Measurements from ENCODE around the gene OSR1. TPM values are rescaled to one million over a fixed set of nuclear protein-coding genes. Genes with fewer than 3 reads are reported as not detected.
"Not testable (repeated sequence)": the region's sequence is repeated elsewhere in the genome, so short reads cannot be mapped to it uniquely, and the experiment has no call there.

OSR1 gene
- total RNA-seq, 1 donor from 2014 or later: 2.5 TPM

GRCh38 chr2:19337202-19337601 is 21.2 kb downstream of the OSR1 start:
- no peak for DNase-seq (ENCODE audit: low read depth)

- no peak for DNase-seq (ENCODE audit: low read depth)
Measured at GRCh38 chr2:19336781-19337180, 21.6 kb downstream of the OSR1 start.

DNA sequence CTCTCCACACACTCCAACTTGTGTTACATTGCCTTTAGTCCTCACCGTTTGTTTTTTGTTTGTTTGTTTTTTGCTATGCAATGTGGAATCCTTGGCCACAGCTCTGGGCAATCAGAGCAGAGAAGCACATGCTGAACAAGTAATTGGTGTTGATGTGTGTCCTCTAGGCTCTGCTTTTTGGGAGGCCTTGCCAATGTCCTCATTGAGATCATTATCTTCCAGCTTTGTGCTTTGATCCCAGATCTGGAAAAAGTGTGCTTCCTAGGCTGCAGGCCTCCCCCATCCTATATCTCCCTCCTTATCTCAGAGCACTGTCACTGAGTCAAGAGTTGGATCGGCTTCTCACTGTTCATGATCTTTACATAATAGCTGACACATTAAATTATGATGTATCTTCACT is 25.9 kb downstream of the OSR1 start:
- no peak for DNase-seq (ENCODE audit: low read depth)

- DNase-seq (ENCODE audit: low read depth): no peak
Measured at GRCh38 chr2:19331450-19331849, 27.0 kb downstream of the OSR1 start.

- no peak for DNase-seq (ENCODE audit: low read depth)
Measured at GRCh38 chr2:19330436-19330835, 28.0 kb downstream of the OSR1 start.

DNA sequence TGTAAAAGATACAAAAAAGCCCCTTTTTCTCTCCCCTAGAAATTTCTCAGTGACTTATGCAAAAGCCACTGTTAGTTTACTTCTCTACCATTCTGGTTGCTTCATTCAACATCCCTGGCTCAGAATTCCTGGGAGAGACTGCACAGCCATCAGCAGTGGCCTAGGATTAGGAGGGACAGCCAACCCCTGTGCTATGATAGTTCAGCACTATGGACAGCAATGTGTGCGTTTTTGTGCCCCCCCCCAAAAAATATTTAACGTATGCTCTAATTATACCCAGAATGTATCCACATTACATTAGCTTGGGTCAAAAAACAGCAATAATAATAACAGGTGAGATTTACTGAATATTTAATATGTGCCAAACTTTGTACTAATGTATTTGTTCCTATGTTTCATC is 29.0 kb downstream of the OSR1 start:
- no peak for DNase-seq (ENCODE audit: low read depth)

DNA sequence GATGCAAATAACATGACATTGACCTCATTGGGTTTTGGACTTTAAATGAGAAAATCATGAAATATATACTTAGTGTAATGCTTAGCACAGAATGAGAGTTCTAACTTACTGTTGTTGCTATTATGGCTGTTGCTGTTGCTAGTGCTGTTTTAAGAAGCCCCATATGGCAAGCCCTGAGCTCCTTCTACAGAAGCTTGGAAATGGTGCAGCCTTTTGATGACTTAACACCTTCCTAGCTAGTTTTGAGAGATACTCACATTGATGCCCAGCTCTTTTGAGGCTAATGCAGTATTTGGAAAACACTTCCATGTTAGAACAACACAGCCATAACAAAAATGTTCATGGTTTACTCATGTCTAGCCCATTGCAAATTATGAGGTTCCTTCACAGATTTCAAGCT is 30.9 kb downstream of the OSR1 start:
- no peak for DNase-seq (ENCODE audit: low read depth)

DNA sequence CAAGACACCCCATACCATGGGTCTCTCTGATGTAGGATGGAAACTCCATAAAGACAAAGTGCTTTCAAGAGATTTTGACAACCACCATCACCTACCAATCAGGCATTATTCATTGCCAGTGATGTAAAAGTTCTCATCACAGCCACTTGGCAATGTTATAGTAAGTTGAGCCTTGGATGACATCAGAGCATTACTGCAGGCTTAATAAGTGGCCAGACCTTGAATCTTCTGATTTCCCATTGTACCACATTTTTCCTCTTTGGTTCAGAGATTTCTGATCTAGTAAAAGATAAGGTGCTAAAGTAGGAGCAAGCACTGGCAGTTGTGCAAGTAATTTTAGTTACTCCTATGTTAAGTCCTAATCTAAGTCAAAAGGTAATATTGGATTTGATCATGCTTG is 36.5 kb downstream of the OSR1 start:
- DNase-seq (ENCODE audit: low read depth): no peak

- DNase-seq (ENCODE audit: low read depth): no peak
Measured at GRCh38 chr2:19320813-19321212, 37.6 kb downstream of the OSR1 start.

GRCh38 chr2:19319698-19320097 is 38.7 kb downstream of the OSR1 start:
- DNase-seq (ENCODE audit: low read depth): no peak

GRCh38 chr2:19319064-19319463 is 39.4 kb downstream of the OSR1 start:
- DNase-seq (ENCODE audit: low read depth): no peak

- no peak for DNase-seq (ENCODE audit: low read depth)
Measured at GRCh38 chr2:19313553-19313952, 44.9 kb downstream of the OSR1 start.

- DNase-seq (ENCODE audit: low read depth): peak; percentile 67
Measured at GRCh38 chr2:19312949-19313348, 45.5 kb downstream of the OSR1 start.

- DNase-seq (ENCODE audit: low read depth): not testable (repeated sequence)
Measured at GRCh38 chr2:19306065-19306464, 52.4 kb downstream of the OSR1 start.

- not testable (repeated sequence) for DNase-seq (ENCODE audit: low read depth)
Measured at GRCh38 chr2:19305400-19306055, 52.9 kb downstream of the OSR1 start.

DNA sequence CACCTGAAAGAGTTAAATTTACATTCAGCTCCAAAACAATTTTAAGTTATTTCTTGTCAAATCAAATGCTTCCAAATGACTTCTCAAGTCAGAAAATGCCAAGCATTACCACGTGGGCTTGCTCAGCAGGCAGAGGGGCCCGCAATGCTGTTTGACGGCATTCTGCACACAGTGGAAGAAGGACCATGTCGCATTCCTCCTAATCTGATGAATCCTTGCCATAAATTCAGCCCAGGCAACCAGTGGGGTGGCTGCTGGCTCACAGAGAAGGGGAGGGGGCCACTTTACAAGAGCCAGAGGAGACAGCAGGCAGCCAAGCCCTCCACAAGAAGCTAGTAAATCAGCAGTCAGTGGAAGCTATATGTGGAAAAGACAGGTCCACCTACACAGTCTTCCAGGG is 56.7 kb downstream of the OSR1 start:
- no peak for DNase-seq (ENCODE audit: low read depth)

Small RNAs within 50 kb of the gene (microRNA-seq; reads per million reads assigned to microRNA genes)
- gene MIR4757: not detected
